HEK293 (cell line): ENCODE measurements around the gene KIAA0825.

Source experiments
- CTCF ChIP-seq: fragments of 450-650 bp; formaldehyde crosslinking; IDR thresholded peaks from 2 replicates; pipeline ENCODE4 v1.5.1; 2016; ENCODE audit warnings: missing biosample characterization, missing genetic modification characterization
- KLF7 ChIP-seq: fragments of 450-650 bp; formaldehyde crosslinking; IDR thresholded peaks from 2 replicates; pipeline ENCODE4 v1.5.1; 2016; ENCODE audit warnings: missing biosample characterization, missing genetic modification characterization, borderline replicate concordance
- KLF9 ChIP-seq: fragments of 450-650 bp; formaldehyde crosslinking; IDR thresholded peaks from 2 replicates; pipeline ENCODE4 v1.5.1; 2016; ENCODE audit warnings: missing biosample characterization, missing genetic modification characterization, low read depth
- OSR2 ChIP-seq: fragments of 450-650 bp; formaldehyde crosslinking; IDR thresholded peaks from 2 replicates; pipeline ENCODE4 v1.5.1; 2016; ENCODE audit warnings: missing biosample characterization, missing genetic modification characterization
- OVOL3 ChIP-seq: fragments of 450-650 bp; formaldehyde crosslinking; IDR thresholded peaks from 2 replicates; pipeline ENCODE4 v1.5.1; 2016; ENCODE audit warnings: missing biosample characterization, missing genetic modification characterization
- REPIN1 ChIP-seq: fragments of 450-650 bp; formaldehyde crosslinking; IDR thresholded peaks from 2 replicates; pipeline ENCODE4 v1.5.1; 2017; ENCODE audit warnings: missing biosample characterization, missing genetic modification characterization, low read depth
- SP7 ChIP-seq: fragments of 450-650 bp; formaldehyde crosslinking; IDR thresholded peaks from 2 replicates; pipeline ENCODE4 v1.5.1; 2016; ENCODE audit warnings: missing biosample characterization, missing genetic modification characterization
- TCF7L2 ChIP-seq: IDR thresholded peaks from 2 replicates; pipeline ENCODE4 v1.6.1; 2011; ENCODE audit warnings: low read depth, mild to moderate bottlenecking, inconsistent platforms, low read length, moderate library complexity, borderline replicate concordance
- ZBTB17 ChIP-seq: fragments of 450-650 bp; formaldehyde crosslinking; IDR thresholded peaks from 2 replicates; pipeline ENCODE4 v1.5.1; 2016; ENCODE audit warnings: missing biosample characterization, missing genetic modification characterization
- ZBTB20 ChIP-seq: fragments of 450-650 bp; formaldehyde crosslinking; IDR thresholded peaks from 2 replicates; pipeline ENCODE4 v1.5.1; 2016; ENCODE audit warnings: missing biosample characterization, missing genetic modification characterization
- ZBTB8A ChIP-seq: fragments of 450-650 bp; formaldehyde crosslinking; IDR thresholded peaks from 2 replicates; pipeline ENCODE4 v1.5.1; 2016; ENCODE audit warnings: missing biosample characterization, missing genetic modification characterization
- ZFP37 ChIP-seq: fragments of 450-650 bp; formaldehyde crosslinking; IDR thresholded peaks from 2 replicates; pipeline ENCODE4 v1.5.1; 2016; ENCODE audit warnings: missing biosample characterization, missing genetic modification characterization
- ZNF132 ChIP-seq: fragments of 450-650 bp; formaldehyde crosslinking; IDR thresholded peaks from 2 replicates; pipeline ENCODE4 v1.5.1; 2017; ENCODE audit warnings: missing biosample characterization, missing genetic modification characterization, borderline replicate concordance
- ZNF138 ChIP-seq: fragments of 450-650 bp; formaldehyde crosslinking; IDR thresholded peaks from 2 replicates; pipeline ENCODE4 v1.5.1; 2016; ENCODE audit warnings: missing biosample characterization, missing genetic modification characterization, borderline replicate concordance
- ZNF155 ChIP-seq: fragments of 450-650 bp; formaldehyde crosslinking; IDR thresholded peaks from 2 replicates; pipeline ENCODE4 v1.5.1; 2016; ENCODE audit warnings: missing biosample characterization, missing genetic modification characterization
- ZNF169 ChIP-seq: fragments of 450-650 bp; formaldehyde crosslinking; IDR thresholded peaks from 2 replicates; pipeline ENCODE4 v1.5.1; 2016; ENCODE audit warnings: missing biosample characterization, missing genetic modification characterization
- ZNF184 ChIP-seq: fragments of 450-650 bp; IDR thresholded peaks from 2 replicates; pipeline ENCODE4 v1.5.1; 2018; ENCODE audit warnings: missing biosample characterization, mild to moderate bottlenecking, missing genetic modification characterization
- ZNF23 ChIP-seq: fragments of 450-650 bp; formaldehyde crosslinking; IDR thresholded peaks from 2 replicates; pipeline ENCODE4 v1.5.1; 2016; ENCODE audit warnings: missing biosample characterization, missing genetic modification characterization, borderline replicate concordance
- ZNF24 ChIP-seq: fragments of 450-650 bp; formaldehyde crosslinking; IDR thresholded peaks from 2 replicates; pipeline ENCODE4 v1.5.1; 2016; ENCODE audit warnings: missing biosample characterization, missing genetic modification characterization
- ZNF248 ChIP-seq: fragments of 450-650 bp; formaldehyde crosslinking; IDR thresholded peaks from 2 replicates; pipeline ENCODE4 v1.5.1; 2017; ENCODE audit warnings: missing biosample characterization, missing genetic modification characterization
- ZNF324 ChIP-seq: fragments of 450-650 bp; formaldehyde crosslinking; IDR thresholded peaks from 2 replicates; pipeline ENCODE4 v1.5.1; 2016; ENCODE audit warnings: missing biosample characterization, missing genetic modification characterization
- ZNF341 ChIP-seq: fragments of 450-650 bp; formaldehyde crosslinking; IDR thresholded peaks from 2 replicates; pipeline ENCODE4; 2016; ENCODE audit warnings: low read depth, missing biosample characterization, missing genetic modification characterization
- ZNF350 ChIP-seq: fragments of 450-650 bp; formaldehyde crosslinking; IDR thresholded peaks from 2 replicates; pipeline ENCODE4 v1.5.0; 2017; ENCODE audit warnings: missing biosample characterization, mild to moderate bottlenecking, missing genetic modification characterization
- ZNF473 ChIP-seq: fragments of 450-650 bp; formaldehyde crosslinking; IDR thresholded peaks from 2 replicates; pipeline ENCODE4 v1.5.1; 2017; ENCODE audit warnings: missing biosample characterization, missing genetic modification characterization
- ZNF510 ChIP-seq: fragments of 450-650 bp; formaldehyde crosslinking; IDR thresholded peaks from 2 replicates; pipeline ENCODE4 v1.5.1; 2018; ENCODE audit warnings: mild to moderate bottlenecking, missing genetic modification characterization, missing biosample characterization; ENCODE audit not compliant: insufficient replicate concordance
- ZNF530 ChIP-seq: fragments of 450-650 bp; formaldehyde crosslinking; IDR thresholded peaks from 2 replicates; pipeline ENCODE4 v1.5.1; 2016; ENCODE audit warnings: low read depth, missing biosample characterization, missing genetic modification characterization
- ZNF704 ChIP-seq: fragments of 450-650 bp; formaldehyde crosslinking; IDR thresholded peaks from 2 replicates; pipeline ENCODE4 v1.5.1; 2016; ENCODE audit warnings: missing biosample characterization, missing genetic modification characterization
- ZNF785 ChIP-seq: fragments of 450-650 bp; formaldehyde crosslinking; IDR thresholded peaks from 2 replicates; pipeline ENCODE4 v1.5.1; 2016; ENCODE audit warnings: missing biosample characterization, missing genetic modification characterization
- ZSCAN16 ChIP-seq: fragments of 450-650 bp; formaldehyde crosslinking; IDR thresholded peaks from 2 replicates; pipeline ENCODE4 v1.5.1; 2016; ENCODE audit warnings: missing biosample characterization, missing genetic modification characterization

The KIAA0825 gene

GRCh38 chr5:94467954-94468930 is 150.2 kb downstream of the KIAA0825 start (continued):
- no peak for TF ChIP-seq ZNF155 (tag by site-specific recombination)
- TF ChIP-seq ZFP37 (tag by site-specific recombination) = no peak
- no peak for TF ChIP-seq ZNF132 (tag by site-specific recombination)
- no peak for TF ChIP-seq ZNF248
- no peak for TF ChIP-seq KLF9 (tag by site-specific recombination)
- no peak for TF ChIP-seq ZNF138 (tag by site-specific recombination)
- no peak for TF ChIP-seq ZNF341
- no peak for TF ChIP-seq ZNF24 (tag by site-specific recombination)
- TF ChIP-seq ZNF169 (tag by site-specific recombination) = no peak
- no peak for TF ChIP-seq ZNF704 (tag by site-specific recombination)
- no peak for TF ChIP-seq REPIN1 (tag by site-specific recombination)
- no peak for TF ChIP-seq ZNF473 (tag by site-specific recombination)
- TF ChIP-seq CTCF = no peak
- peak; percentile 59 for TF ChIP-seq OSR2 (tag by site-specific recombination)
- peak; percentile 58 for TF ChIP-seq ZBTB17 (tag by site-specific recombination)
- no peak for TF ChIP-seq ZNF530
- no peak for TF ChIP-seq ZBTB20 (tag by site-specific recombination)
- no peak for TF ChIP-seq ZBTB8A (tag by site-specific recombination)
- TF ChIP-seq ZNF785 (tag by site-specific recombination) = no peak
- no peak for TF ChIP-seq ZNF184 (tag by site-specific recombination)
- TF ChIP-seq OVOL3 = no peak
- no peak for TF ChIP-seq ZNF350 (tag by site-specific recombination)
- no peak for TF ChIP-seq TCF7L2
- TF ChIP-seq KLF7 (tag by site-specific recombination) = no peak
- TF ChIP-seq SP7 (tag by site-specific recombination) = peak; percentile 100
- TF ChIP-seq ZNF23 = no peak
- TF ChIP-seq ZNF510 (tag by site-specific recombination) = no peak
- TF ChIP-seq ZSCAN16 = no peak
- no peak for TF ChIP-seq ZNF324 (tag by site-specific recombination)
